ENCODE measurements around the gene SLC35E4. TPM values are rescaled to one million over a fixed set of nuclear protein-coding genes. Genes with fewer than 3 reads are reported as not detected.

SLC35E4 gene
- total RNA-seq, 4 donors from 2014 or later: 4.2 to 14.1 (median 9.7) TPM

GRCh38 chr22:30695871-30696655 lies 60.5 kb downstream of the SLC35E4 start:
- TF ChIP-seq POLR2A (IDR thresholded peaks at IDR 0.05; ENCODE audit: low read depth) (no peak), EP300 (IDR thresholded peaks at IDR 0.05) (no peak), POLR2AphosphoS5 (IDR thresholded peaks at IDR 0.05) (no peak), CTCF (IDR thresholded peaks at IDR 0.05) (no peak)
- no peak for DNase-seq (ENCODE audit: extremely low spot score)
- WGBS: 94% methylated on average over 6 of the region's 7 CpGs
- Histone ChIP-seq H3K9me3 (no peaks in the 10 kb centered on the region), H3K4me1 (peaks cover 14 to 20% (median 16%) of the 10 kb centered on the region in 4 donors), H3K4me3 (no peak overlapping the region), H3K27ac (replicated peaks in 1 of 4) (no peak overlapping the region), H3K36me3 (no peaks in the 10 kb centered on the region), H3K27me3 (no peaks in the 10 kb centered on the region)
- intact Hi-C loops (cut with DNase I): loop anchor here (10.0 kb wide), 1 partner anchor 59 kb away; no protein-coding TSS in a partner anchor

Other genes starting within 250 kb of the SLC35E4 start
- gene RNF215, start 248.4 kb upstream of the SLC35E4 start, total RNA-seq: 10 to 100 TPM in 3 of 4 donors, 1 to 10 TPM in 1; 6.6 to 18.5 (median 15.0) TPM
- 10 to 100 TPM in 2 of 4 donors, 1 to 10 TPM in 2; 3.3 to 16.7 (median 8.5) TPM for gene SEC14L2, start 238.8 kb upstream of the SLC35E4 start, total RNA-seq
- gene MTFP1, start 210.0 kb upstream of the SLC35E4 start, total RNA-seq: 1 to 10 TPM; 1.2 to 7.1 (median 3.4) TPM
- gene SEC14L3, start 163.8 kb upstream of the SLC35E4 start, total RNA-seq: not detected
- gene SEC14L4, start 130.1 kb upstream of the SLC35E4 start, total RNA-seq: not detected
- gene SEC14L6, start 89.0 kb upstream of the SLC35E4 start, total RNA-seq: 1 to 10 TPM in 3 of 4 donors, not detected in 1; 1.2 to 1.5 (median 1.4) TPM
- 1 to 10 TPM; 1.2 to 3.2 (median 1.9) TPM for gene GAL3ST1, start 61.1 kb upstream of the SLC35E4 start, total RNA-seq
- gene PES1, start 43.9 kb upstream of the SLC35E4 start, total RNA-seq: 10 to 100 TPM; 28.2 to 55.7 (median 42.9) TPM
- 10 to 100 TPM; 28.7 to 44.2 (median 40.2) TPM for gene TCN2, start 28.6 kb upstream of the SLC35E4 start, total RNA-seq
- gene DUSP18, start 32.1 kb downstream of the SLC35E4 start, total RNA-seq: 10 to 100 TPM in 2 of 4 donors, 1 to 10 TPM in 2; 6.5 to 11.5 (median 9.8) TPM
- 1 to 10 TPM in 3 of 4 donors, under 1 TPM in 1; 0.42 to 4.6 (median 2.9) TPM for gene OSBP2, start 59.1 kb downstream of the SLC35E4 start, total RNA-seq